Measurements from ENCODE around the gene HOOK2. TPM values are rescaled to one million over a fixed set of nuclear protein-coding genes. Genes with fewer than 3 reads are reported as not detected.

Gene HOOK2
- total and polyA plus RNA-seq, 2 of the 13 experiments (the other 11 are each of a cell fraction or from before 2014, with no cell fraction given) = 9.2 to 12.9 TPM

GRCh38 chr19:12766051-12766521 lies 9.3 kb downstream of the HOOK2 start (continued):
- TF ChIP-seq NFAT5 (CRISPR knock-in tag; IDR thresholded peaks at IDR 0.05) = no peak
- no peak for TF ChIP-seq JDP2 (CRISPR knock-in tag; IDR thresholded peaks at IDR 0.05; ENCODE audit: borderline replicate concordance)
- TF ChIP-seq ZNF136 (CRISPR knock-in tag; IDR thresholded peaks at IDR 0.05; ENCODE audit: low read depth) = no peak; the same call in 1 of the 2 replicates
- TF ChIP-seq ZNF816 (CRISPR knock-in tag; IDR thresholded peaks at IDR 0.05; ENCODE audit: borderline replicate concordance) = no peak
- TF ChIP-seq HES4 (CRISPR knock-in tag; IDR thresholded peaks at IDR 0.05; ENCODE audit: borderline replicate concordance) = no peak
- TF ChIP-seq ZNF274 (CRISPR knock-in tag; IDR thresholded peaks at IDR 0.05) = peak; percentile 61; the same call in 1 of the 2 replicates
- TF ChIP-seq ZNF891 (CRISPR knock-in tag; IDR thresholded peaks at IDR 0.05) = no peak
- TF ChIP-seq MYC (CRISPR knock-in tag; IDR thresholded peaks at IDR 0.05; ENCODE audit: borderline replicate concordance) = peak; percentile 64; the same call in 1 of the 2 replicates
- TF ChIP-seq ZNF33A (CRISPR knock-in tag; IDR thresholded peaks at IDR 0.05; ENCODE audit: borderline replicate concordance) = no peak
- TF ChIP-seq ZNF570 (CRISPR knock-in tag; IDR thresholded peaks at IDR 0.05; ENCODE audit: borderline replicate concordance) = no peak
- no peak for TF ChIP-seq ZMYM2 (CRISPR knock-in tag; IDR thresholded peaks at IDR 0.05)
- TF ChIP-seq ZBTB40 (IDR thresholded peaks at IDR 0.05) = no peak
- 0 out of 2 replicates have a peak, but pooled peaks have one; percentile 49 for TF ChIP-seq ZBTB40 (CRISPR knock-in tag; IDR thresholded peaks at IDR 0.05)
- TF ChIP-seq, protein P1, sequence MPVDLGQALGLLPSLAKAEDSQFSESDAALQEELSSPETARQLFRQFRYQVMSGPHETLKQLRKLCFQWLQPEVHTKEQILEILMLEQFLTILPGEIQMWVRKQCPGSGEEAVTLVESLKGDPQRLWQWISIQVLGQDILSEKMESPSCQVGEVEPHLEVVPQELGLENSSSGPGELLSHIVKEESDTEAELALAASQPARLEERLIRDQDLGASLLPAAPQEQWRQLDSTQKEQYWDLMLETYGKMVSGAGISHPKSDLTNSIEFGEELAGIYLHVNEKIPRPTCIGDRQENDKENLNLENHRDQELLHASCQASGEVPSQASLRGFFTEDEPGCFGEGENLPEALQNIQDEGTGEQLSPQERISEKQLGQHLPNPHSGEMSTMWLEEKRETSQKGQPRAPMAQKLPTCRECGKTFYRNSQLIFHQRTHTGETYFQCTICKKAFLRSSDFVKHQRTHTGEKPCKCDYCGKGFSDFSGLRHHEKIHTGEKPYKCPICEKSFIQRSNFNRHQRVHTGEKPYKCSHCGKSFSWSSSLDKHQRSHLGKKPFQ (CRISPR knock-in tag; IDR thresholded peaks at IDR 0.05; ENCODE audit: insufficient replicate concordance) = no peak

All from HepG2 (cell line).